GM21576 (cell line): ENCODE data around the gene PLCB1.

Source experiments
- ATAC-seq: cut with Tn5 transposase; IDR thresholded peaks from one replicate; pipeline ENCODE4 v1.9.1; 2021; ENCODE audit warnings: mild to moderate bottlenecking, moderate library complexity; ENCODE audit not compliant: unreplicated experiment

Gene PLCB1

GRCh38 chr20:8744228-8744844, 612.3 kb downstream of the PLCB1 start:
- no peak for ATAC-seq

GRCh38 chr20:8749101-8749500, 617.0 kb downstream of the PLCB1 start:
- no peak for ATAC-seq

GRCh38 chr20:8749986-8750385, 617.9 kb downstream of the PLCB1 start:
- no peak for ATAC-seq

DNA sequence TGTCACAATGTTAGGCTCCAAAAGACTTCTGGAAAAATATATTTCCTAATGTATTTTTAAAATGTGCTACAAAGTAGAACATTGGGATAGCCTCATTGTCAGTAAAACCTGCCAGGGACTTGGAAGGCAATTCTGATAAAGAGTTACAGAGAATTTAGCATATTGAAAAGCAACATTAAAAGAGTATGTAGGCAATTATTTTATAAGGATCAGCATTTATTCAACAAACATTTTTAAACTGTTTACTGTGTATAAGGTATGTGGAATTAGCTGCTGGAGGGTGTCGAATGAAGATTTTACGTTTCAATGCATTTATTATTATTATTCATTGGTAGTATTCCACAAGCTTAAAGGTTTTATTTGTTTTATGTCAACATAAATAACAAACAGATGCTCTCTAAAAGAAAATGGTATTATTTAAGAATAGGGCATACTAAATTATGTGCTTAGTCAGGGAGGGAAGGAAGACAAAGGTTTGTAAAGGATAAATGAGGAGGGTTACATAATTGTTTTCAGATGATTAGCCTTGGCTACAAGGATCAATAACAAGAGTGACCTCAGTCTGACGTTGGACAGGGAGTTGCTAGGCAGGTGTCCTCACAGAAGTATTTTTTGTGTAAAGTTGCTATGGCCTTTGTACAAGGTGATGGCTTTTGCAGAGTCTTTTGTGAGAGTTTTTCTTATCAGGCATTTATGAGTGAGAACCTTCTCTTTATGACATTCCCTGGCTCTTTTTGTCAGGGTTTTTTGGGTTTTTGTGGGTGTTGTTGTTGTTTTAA, 623.5 kb downstream of the PLCB1 start:
- no peak for ATAC-seq

DNA sequence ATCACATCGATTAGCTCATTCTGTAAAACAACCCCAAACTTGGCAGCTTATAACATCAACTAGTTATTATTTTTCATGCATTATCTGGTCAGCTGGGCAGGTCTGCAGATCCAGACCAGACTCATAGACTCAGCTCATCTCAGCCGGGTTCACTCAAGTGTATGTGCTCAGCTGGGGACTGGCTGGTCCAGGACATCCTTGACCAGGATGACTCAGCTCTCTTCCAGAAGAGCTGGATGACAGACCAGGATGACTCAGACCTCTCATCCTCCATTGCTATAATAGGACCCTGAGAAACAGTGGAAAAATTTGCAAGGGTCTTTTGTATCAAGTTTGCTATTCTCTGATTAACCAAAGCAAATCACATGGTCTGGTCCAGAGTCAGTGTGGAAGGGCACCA, 624.3 kb downstream of the PLCB1 start:
- no peak for ATAC-seq

GRCh38 chr20:8757146-8757545, 625.1 kb downstream of the PLCB1 start:
- ATAC-seq: no peak

DNA sequence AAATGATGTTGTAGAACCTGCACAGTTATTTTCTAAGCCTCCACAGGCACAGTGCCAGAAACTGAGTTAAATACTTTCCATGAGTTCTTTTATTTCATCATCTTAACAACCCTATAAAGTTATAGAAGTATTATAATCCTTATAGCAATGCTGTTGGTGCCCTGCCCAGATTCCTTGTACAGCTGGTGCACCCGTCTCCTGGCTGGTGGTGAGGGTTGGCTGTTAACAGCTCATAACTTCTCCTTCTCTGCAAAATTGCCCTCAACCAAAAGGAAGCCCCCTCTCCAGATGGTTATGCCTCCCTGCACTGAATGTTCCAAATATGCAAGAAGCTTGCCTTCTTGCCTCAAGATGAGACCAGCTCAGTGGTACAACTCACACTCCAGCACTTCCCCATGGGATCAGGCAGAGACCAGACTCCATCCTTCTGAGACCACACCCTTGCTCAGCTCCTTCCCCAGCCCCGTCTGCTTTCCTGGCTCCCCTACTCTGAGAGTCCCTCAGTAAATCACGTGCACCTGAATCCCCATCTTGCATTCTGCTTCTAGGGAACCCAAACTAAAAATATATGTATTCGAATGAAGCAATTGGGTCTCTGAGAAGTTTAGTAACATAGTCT, 632.4 kb downstream of the PLCB1 start:
- no peak for ATAC-seq

DNA sequence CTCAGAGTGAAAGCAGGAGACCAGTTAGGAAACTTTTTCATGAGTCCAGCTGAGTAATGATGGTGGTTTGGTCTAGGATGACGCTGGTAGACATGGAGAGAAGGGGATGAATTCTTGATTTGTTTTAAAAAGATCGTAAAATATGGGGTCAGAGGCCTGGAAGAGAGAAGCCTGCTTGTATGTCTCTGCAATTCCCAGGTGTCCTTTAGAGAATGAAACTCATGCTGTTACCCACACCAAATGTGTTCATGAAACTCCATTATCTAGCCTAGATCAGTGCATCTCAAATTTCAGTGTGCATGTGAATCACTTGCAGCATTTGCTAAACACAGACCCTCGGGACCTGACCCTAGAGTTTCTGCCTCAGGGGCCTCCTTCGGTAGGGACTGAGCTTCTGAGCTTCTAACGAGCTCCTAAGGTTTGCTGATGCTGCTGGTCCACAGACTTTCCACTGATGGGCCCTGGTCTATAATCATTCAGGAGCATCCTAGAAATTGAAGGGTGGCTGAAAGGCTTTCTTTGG, 634.9 kb downstream of the PLCB1 start:
- ATAC-seq: no peak

- no peak for ATAC-seq
These were observed 642.3 kb downstream of the PLCB1 start for GRCh38 chr20:8774412-8774811.

DNA sequence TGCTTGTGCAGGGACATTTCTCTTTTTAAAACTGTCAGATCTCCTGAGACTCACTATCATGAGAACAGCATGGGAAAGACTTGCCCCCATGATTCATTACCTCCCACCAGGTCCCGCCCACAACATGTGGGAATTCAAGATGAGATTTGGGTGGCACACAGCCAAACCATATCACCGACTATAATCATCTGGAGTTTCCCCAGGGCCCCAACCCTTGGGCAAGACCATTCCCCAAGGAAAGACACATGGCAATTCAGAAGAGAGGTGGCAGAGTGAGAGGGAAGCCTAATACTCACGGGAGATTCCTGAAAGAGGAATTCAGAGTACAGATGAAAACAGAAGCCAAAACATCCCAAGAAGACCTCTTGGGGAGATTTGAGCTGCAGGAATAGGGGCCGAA, 645.8 kb downstream of the PLCB1 start:
- no peak for ATAC-seq

- no peak for ATAC-seq
These were observed 646.3 kb downstream of the PLCB1 start for GRCh38 chr20:8778387-8778786.

DNA sequence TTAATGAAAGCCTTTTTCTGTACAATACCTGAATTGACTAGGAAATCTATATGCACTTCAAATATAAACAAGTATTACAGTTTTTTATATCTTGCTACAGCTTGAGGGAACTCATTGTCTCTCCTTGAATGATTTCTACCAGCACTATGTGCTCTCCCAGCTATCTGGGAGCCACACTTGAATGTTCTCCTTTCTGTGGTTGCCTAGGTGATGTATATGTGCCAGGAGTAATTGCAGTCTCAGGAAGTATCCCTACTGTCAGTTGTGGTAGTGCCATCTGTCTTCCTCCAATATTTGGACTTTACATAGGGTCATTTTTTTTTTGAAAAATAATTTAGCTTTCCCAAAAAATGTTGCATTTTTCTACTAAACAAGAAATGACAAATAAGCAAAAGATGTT, 648.8 kb downstream of the PLCB1 start:
- ATAC-seq: no peak

- no peak for ATAC-seq
These were observed 650.7 kb downstream of the PLCB1 start for GRCh38 chr20:8782804-8783203.

DNA sequence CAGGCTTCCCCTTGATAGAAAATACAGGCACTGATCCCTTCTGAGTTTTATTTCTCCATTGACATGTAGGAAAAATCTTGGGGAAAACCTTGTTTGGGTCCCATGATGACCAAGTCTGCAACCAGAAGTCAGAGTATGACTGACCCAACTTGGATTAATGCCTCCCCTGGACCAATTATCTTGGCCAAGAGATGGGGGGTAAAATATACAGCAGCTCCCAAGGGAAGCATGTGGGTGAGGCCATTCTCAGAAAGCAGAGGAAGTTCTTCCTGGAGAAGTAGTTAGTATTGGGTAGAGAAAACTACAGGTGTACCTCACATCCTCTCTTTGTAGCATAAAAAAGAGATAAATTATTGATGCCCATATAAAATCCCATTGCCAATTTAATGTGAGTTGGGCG, 651.7 kb downstream of the PLCB1 start:
- ATAC-seq: no peak

- no peak for ATAC-seq
These were observed 654.3 kb downstream of the PLCB1 start for GRCh38 chr20:8786383-8786782.

DNA sequence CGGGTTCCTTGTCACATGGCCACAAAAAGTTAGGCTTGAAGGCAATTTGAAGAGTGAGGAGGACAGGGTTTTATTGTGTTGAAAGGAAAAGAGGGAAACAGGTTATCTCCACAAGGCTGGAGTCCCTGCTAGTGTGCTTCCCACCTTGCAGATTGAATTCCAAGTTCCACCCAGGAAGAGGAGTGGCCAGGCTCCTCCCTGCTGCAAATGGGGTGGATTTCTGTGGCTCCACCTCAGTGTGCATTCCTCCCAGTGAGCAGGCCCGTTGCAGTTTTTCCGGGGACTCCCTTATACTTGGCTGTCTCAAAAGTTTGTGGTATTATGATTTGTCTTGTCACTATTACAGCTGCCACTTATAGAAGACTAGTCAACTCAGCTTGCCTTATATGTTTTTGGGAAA, 655.0 kb downstream of the PLCB1 start:
- ATAC-seq: no peak

DNA sequence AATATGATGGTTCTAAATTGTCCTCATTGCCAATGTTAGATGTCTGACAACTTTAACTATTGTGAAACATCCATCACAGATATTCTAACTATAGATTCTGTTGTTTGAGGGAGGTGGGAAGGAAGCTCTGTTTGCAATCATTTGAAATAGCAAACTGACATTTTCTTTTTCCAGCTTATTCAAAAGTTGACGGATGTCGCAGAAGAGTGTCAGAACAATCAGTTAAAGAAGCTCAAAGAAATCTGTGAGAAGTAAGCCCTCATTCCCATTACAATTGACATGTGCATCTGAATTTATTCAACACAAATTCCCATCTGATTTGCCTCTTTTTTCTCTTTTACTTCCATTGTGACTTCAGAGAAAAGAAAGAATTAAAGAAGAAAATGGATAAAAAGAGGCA, 656.2 kb downstream of the PLCB1 start:
- no peak for ATAC-seq

DNA sequence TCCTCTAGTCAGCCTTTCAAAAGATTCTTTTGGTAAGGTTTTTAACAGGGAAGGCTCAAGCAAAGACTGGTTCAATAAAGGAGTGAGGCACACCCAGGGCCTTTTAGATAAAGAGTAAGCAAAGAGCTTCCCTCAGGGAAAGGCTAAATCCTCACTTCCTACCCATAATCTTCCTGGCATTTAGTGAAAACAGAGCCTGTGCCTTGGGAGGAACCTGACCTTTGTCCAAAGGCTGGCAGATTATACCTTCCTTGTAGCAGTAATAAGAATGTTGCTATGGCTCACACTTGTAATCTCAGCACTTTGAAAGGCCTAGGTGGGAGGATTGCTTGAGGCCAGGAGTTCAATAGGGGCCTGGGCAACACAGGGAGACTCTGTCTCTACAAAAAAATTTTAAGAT, 656.8 kb downstream of the PLCB1 start:
- ATAC-seq: no peak

- ATAC-seq: peak; percentile 80
These were observed 658.5 kb downstream of the PLCB1 start for GRCh38 chr20:8790442-8791074.

DNA sequence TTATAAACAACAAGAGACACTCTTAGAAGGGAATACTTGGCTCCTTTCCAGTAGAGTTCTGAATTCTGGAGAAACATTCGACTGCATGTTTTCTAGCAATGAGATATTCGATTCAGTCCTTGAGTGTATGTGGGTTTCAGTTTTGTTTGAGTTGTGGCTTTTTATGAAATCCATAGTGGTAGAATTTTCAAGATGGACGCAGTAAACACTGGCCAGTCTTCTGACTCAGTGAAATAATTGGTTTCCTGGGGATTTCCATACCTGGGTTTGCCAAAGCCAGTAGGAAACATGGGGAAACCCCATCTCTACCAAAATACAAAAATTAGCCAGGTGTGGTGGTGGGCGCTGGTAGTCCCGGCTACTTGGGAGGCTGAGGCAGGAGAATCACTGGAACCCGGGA, 663.3 kb downstream of the PLCB1 start:
- ATAC-seq: no peak

GRCh38 chr20:8796088-8796660, 664.1 kb downstream of the PLCB1 start:
- ATAC-seq: no peak
